ENCODE data around the gene TMEM223. TPM values are rescaled to one million over a fixed set of nuclear protein-coding genes. Genes with fewer than 3 reads are reported as not detected.
"Not testable (repeated sequence)": the region's sequence is repeated elsewhere in the genome, so short reads cannot be mapped to it uniquely, and the experiment has no call there.

Gene TMEM223, protein sequence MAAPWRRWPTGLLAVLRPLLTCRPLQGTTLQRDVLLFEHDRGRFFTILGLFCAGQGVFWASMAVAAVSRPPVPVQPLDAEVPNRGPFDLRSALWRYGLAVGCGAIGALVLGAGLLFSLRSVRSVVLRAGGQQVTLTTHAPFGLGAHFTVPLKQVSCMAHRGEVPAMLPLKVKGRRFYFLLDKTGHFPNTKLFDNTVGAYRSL
- polyA plus RNA-seq (2013, experiment 1 of 2), result 35.0 TPM
- 36.0 TPM for polyA plus RNA-seq (2013, experiment 2 of 2)

DNA sequence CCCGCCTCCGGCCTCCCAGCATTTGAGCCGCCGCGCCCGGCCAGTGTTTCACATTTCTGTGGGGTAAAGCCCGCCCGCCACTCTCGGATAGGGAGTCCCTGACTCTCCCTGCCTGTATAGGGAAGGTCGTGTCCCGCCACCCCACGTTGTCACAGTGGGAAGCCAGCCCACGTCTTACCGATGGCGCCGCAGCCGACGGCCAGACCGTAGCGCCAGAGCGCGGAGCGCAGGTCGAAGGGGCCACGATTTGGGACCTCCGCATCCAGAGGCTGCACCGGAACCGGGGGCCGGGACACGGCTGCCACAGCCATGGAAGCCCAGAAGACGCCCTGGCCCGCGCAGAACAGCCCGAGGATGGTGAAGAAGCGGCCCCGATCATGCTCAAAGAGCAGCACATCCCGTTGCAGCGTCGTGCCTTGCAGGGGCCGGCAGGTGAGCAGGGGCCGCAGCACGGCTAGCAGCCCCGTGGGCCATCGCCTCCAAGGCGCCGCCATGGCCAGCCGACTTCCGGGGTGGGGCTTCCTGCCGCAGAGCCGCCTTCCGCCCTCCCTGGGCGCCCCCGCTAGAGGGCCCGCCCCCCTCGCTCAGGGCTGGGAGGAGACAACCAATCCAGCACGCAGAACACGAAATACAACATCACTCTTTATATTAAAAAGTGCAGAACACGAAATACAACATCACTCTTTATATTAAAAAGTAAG, at the start of gene TMEM223:
TSS of gene TMEM223 (minus strand) at position 506 of the 701 bp plus-strand sequence. CDS start at position 494, 12 bp downstream.
- Histone ChIP-seq H2AK5ac (ENCODE audit: low read length, severe bottlenecking) (peak within 1 kb of the TSS; percentile 37), H3K14ac (ENCODE audit: low read length in 2 of 2) (peak within 1 kb of the TSS in 1 of 2 experiments; percentile 93), H3K4me2 (ENCODE audit: low read length, poor library complexity, severe bottlenecking) (peak within 1 kb of the TSS; percentile 78), H4K91ac (ENCODE audit: low read length) (peak within 1 kb of the TSS; percentile 44), H3K27ac (ENCODE audit: low read length, poor library complexity, severe bottlenecking) (peak within 1 kb of the TSS; percentile 71), H2AFZ (ENCODE audit: low read depth, low read length) (peak within 1 kb of the TSS; percentile 48), H3K4me1 (ENCODE audit: control insufficient read depth, insufficient read depth, low read depth, low read length) (peaks cover 18% of the 10 kb centered on the region), H2BK120ac (ENCODE audit: low read depth, low read length) (no peak within 1 kb of the TSS), H4K8ac (ENCODE audit: low read length) (peak within 1 kb of the TSS; percentile 96), H3K4ac (ENCODE audit: low read depth in 1 of 2, low read length in 2 of 2) (peak within 1 kb of the TSS in 1 of 2 experiments; percentile 59), H3K23ac (ENCODE audit: low read length in 2 of 2) (peak within 1 kb of the TSS; percentile 50 to 81), H3K9me3 (ENCODE audit: control insufficient read depth, low read length) (no peaks in the 10 kb centered on the region), H3K79me1 (replicated peaks; ENCODE audit: low read length, poor library complexity, severe bottlenecking) (peaks cover 13% of the 10 kb centered on the region), H3K36me3 (ENCODE audit: control insufficient read depth in 1 of 2, insufficient read depth in 2 of 2, low read depth in 1 of 2, low read length in 2 of 2) (peaks cover 62 to 67% of the 10 kb centered on the region in 2 experiments), H2BK12ac (ENCODE audit: low read length in 2 of 2) (no peak within 1 kb of the TSS), H2BK15ac (ENCODE audit: low read depth, poor library complexity, severe bottlenecking) (no peak within 1 kb of the TSS), H3K18ac (ENCODE audit: low read depth in 1 of 2, low read length in 2 of 2) (peak within 1 kb of the TSS; percentile 90 to 97), H3K4me3 (ENCODE audit: insufficient read depth in 1 of 2, low read depth in 1 of 2, low read length in 2 of 2) (peak within 1 kb of the TSS; percentile 82 to 96), H2BK5ac (ENCODE audit: low read depth, low read length, poor library complexity, severe bottlenecking) (no peak within 1 kb of the TSS), H3K27me3 (ENCODE audit: control insufficient read depth in 1 of 2, insufficient read depth in 1 of 2, low read length in 2 of 2) (no peaks in the 10 kb centered on the region), H3K9ac (ENCODE audit: low read length) (peak within 1 kb of the TSS; percentile 94)
- under 1% methylated on average over 54 of the region's 58 CpGs for WGBS
- DNase-seq, result peak; percentile 87

- not testable (repeated sequence) for H2AK5ac ChIP-seq (ENCODE audit: low read length, severe bottlenecking); H3K4ac ChIP-seq (ENCODE audit: low read depth in 1 of 2, low read length in 2 of 2); H2BK5ac ChIP-seq (ENCODE audit: low read depth, low read length, poor library complexity, severe bottlenecking); H2BK12ac ChIP-seq (ENCODE audit: low read length in 2 of 2); H3K27me3 ChIP-seq (ENCODE audit: control insufficient read depth in 1 of 2, insufficient read depth in 1 of 2, low read length in 2 of 2); H2AFZ ChIP-seq (ENCODE audit: low read depth, low read length); H3K23ac ChIP-seq (ENCODE audit: low read length in 2 of 2); H2BK15ac ChIP-seq (ENCODE audit: low read depth, poor library complexity, severe bottlenecking); H2BK120ac ChIP-seq (ENCODE audit: low read depth, low read length); H4K8ac ChIP-seq (ENCODE audit: low read length); H3K9me3 ChIP-seq (ENCODE audit: control insufficient read depth, low read length); H3K14ac ChIP-seq (ENCODE audit: low read length in 2 of 2); H4K91ac ChIP-seq (ENCODE audit: low read length)
- peak overlapping the region in 1 of 2 experiments; percentile 19 for H3K18ac ChIP-seq (ENCODE audit: low read depth in 1 of 2, low read length in 2 of 2)
- peak overlapping the region; percentile 17 to 98 for H3K4me3 ChIP-seq (ENCODE audit: insufficient read depth in 1 of 2, low read depth in 1 of 2, low read length in 2 of 2)
- under 1% methylated on average over 41 of the region's 41 CpGs for WGBS
- DNase-seq, result peak; percentile 99
- H3K79me1 ChIP-seq (replicated peaks; ENCODE audit: low read length, poor library complexity, severe bottlenecking), result peaks cover 12% of the 10 kb centered on the region
- H3K4me2 ChIP-seq (ENCODE audit: low read length, poor library complexity, severe bottlenecking), result peak overlapping the region; percentile 75
- peaks cover 13% of the 10 kb centered on the region for H3K4me1 ChIP-seq (ENCODE audit: control insufficient read depth, insufficient read depth, low read depth, low read length)
- peaks cover 11% of the 10 kb centered on the region in 2 experiments for H3K36me3 ChIP-seq (ENCODE audit: control insufficient read depth in 1 of 2, insufficient read depth in 2 of 2, low read depth in 1 of 2, low read length in 2 of 2)
- H3K27ac ChIP-seq (ENCODE audit: low read length, poor library complexity, severe bottlenecking), result peak overlapping the region; percentile 91
- H3K9ac ChIP-seq (ENCODE audit: low read length), result peak overlapping the region; percentile 96
Measured at GRCh38 chr11:62840721-62841360, 49.0 kb upstream of the TMEM223 start.

DNA sequence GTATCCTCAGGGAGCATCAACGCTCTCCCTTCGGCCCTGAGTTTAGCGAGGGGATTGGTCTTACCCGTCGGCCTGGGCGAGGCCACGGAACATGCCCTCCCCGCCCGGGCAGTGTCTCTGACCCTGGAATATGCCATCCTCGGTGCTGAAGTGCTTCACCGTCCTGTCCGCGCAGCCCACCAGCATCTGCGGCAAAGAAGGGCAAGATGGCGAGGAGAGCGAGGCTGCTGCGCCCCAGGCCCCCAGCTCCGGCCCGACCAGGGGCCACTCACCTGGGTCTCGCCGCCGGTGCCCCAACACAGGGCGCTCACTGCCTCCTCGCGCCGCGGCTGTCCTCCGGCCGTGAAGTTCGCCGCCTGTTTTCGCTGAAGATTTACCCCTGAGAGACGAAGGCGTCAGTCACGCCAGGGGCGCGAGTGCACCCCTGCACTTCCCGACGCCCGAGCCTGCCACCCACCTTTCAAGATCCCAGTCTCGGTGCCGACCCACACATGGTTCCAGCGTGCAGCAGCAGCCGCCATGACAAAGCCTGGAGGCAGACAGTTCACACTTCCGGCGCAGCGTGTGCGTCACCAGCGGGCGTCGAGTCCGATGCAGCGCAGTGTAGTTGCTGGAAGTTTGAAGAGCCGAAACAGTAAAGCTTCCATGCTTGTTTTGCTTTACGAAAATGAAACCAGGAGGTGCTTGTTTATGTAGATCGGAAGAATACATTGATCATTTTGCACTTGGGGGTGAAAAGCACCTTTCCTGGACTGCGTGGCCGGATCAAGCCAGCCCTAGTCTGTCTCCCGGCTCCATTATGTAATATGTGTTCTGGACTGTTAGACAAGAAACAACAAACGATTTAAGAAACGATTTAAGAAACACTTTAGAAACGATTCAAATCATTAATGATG, 47.5 kb upstream of the TMEM223 start, which contains the start of gene WDR74:
TSS of gene WDR74 (minus strand) at position 541 of the 896 bp plus-strand sequence. CDS start at position 521, 20 bp downstream.
- Histone ChIP-seq H3K14ac (ENCODE audit: low read length in 2 of 2) (peak within 1 kb of the TSS in 1 of 2 experiments; percentile 55), H3K27me3 (ENCODE audit: control insufficient read depth in 1 of 2, insufficient read depth in 1 of 2, low read length in 2 of 2) (no peaks in the 10 kb centered on the region), H3K4me1 (ENCODE audit: control insufficient read depth, insufficient read depth, low read depth, low read length) (peaks cover 13% of the 10 kb centered on the region), H3K79me1 (replicated peaks; ENCODE audit: low read length, poor library complexity, severe bottlenecking) (peaks cover 22% of the 10 kb centered on the region), H3K4me3 (ENCODE audit: insufficient read depth in 1 of 2, low read depth in 1 of 2, low read length in 2 of 2) (peak within 1 kb of the TSS; percentile 91 to 98), H2BK5ac (ENCODE audit: low read depth, low read length, poor library complexity, severe bottlenecking) (no peak within 1 kb of the TSS), H2AFZ (ENCODE audit: low read depth, low read length) (peak within 1 kb of the TSS; percentile 88), H3K9ac (ENCODE audit: low read length) (peak within 1 kb of the TSS; percentile 96), H3K27ac (ENCODE audit: low read length, poor library complexity, severe bottlenecking) (peak within 1 kb of the TSS; percentile 91), H3K23ac (ENCODE audit: low read length in 2 of 2) (no peak within 1 kb of the TSS), H2BK12ac (ENCODE audit: low read length in 2 of 2) (peak within 1 kb of the TSS in 1 of 2 experiments; percentile 29), H2BK15ac (ENCODE audit: low read depth, poor library complexity, severe bottlenecking) (no peak within 1 kb of the TSS), H3K4me2 (ENCODE audit: low read length, poor library complexity, severe bottlenecking) (peak within 1 kb of the TSS; percentile 75), H4K91ac (ENCODE audit: low read length) (peak within 1 kb of the TSS; percentile 55), H3K4ac (ENCODE audit: low read depth in 1 of 2, low read length in 2 of 2) (peak within 1 kb of the TSS in 1 of 2 experiments; percentile 95), H3K9me3 (ENCODE audit: control insufficient read depth, low read length) (no peaks in the 10 kb centered on the region), H3K36me3 (ENCODE audit: control insufficient read depth in 1 of 2, insufficient read depth in 2 of 2, low read depth in 1 of 2, low read length in 2 of 2) (peaks cover 26% of the 10 kb centered on the region in 2 experiments), H2AK5ac (ENCODE audit: low read length, severe bottlenecking) (no peak within 1 kb of the TSS), H3K18ac (ENCODE audit: low read depth in 1 of 2, low read length in 2 of 2) (peak within 1 kb of the TSS; percentile 41 to 81), H4K8ac (ENCODE audit: low read length) (peak within 1 kb of the TSS; percentile 81), H2BK120ac (ENCODE audit: low read depth, low read length) (peak within 1 kb of the TSS; percentile 61)
- DNase-seq, result peak; percentile 97
- WGBS, result under 1% methylated on average over 58 of the region's 62 CpGs
